ENCODE measurements around the gene KPNA5. TPM values are rescaled to one million over a fixed set of nuclear protein-coding genes. Genes with fewer than 3 reads are reported as not detected.

The KPNA5 gene
- total and polyA plus RNA-seq, 2 of the 13 experiments (the other 11 are each of a cell fraction or from before 2014, with no cell fraction given): 5.3 to 13.0 TPM

- TF ChIP-seq MZF1 (CRISPR knock-in tag; IDR thresholded peaks at IDR 0.05; ENCODE audit: borderline replicate concordance) (0 out of 2 replicates have a peak, but pooled peaks have one; percentile 33), USF2 (IDR thresholded peaks at IDR 0.05; ENCODE audit: low read depth, low read length) (no peak), USF2 (CRISPR knock-in tag; IDR thresholded peaks at IDR 0.05; ENCODE audit: borderline replicate concordance) (no peak), HOXA9 (CRISPR knock-in tag; IDR thresholded peaks at IDR 0.05; ENCODE audit: borderline replicate concordance) (no peak), ZNF180 (CRISPR knock-in tag; IDR thresholded peaks at IDR 0.05; ENCODE audit: borderline replicate concordance, low read depth) (no peak), ATF6 (CRISPR knock-in tag; conservative IDR thresholded peaks at IDR 0.05) (peak; percentile 56; the same call in 1 of the 2 replicates), AHDC1 (CRISPR knock-in tag; IDR thresholded peaks at IDR 0.05; ENCODE audit: borderline replicate concordance) (peak; percentile 56; the same call in 1 of the 2 replicates), ATF1 (CRISPR knock-in tag; IDR thresholded peaks at IDR 0.05) (no peak), NFYB (CRISPR knock-in tag; IDR thresholded peaks at IDR 0.05) (peak; percentile 35), MED8 (CRISPR knock-in tag; IDR thresholded peaks at IDR 0.05; ENCODE audit: insufficient replicate concordance) (peak; percentile 92), SRSF1 (optimal IDR thresholded peaks at IDR 0.05; ENCODE audit: low read depth, low read length) (peak; percentile 86), BCLAF1 (IDR thresholded peaks at IDR 0.05) (no peak), MAX (IDR thresholded peaks at IDR 0.05) (peak; percentile 85), TSC22D2 (CRISPR knock-in tag; IDR thresholded peaks at IDR 0.05; ENCODE audit: borderline replicate concordance) (peak; percentile 60), ZNF3 (CRISPR knock-in tag; IDR thresholded peaks at IDR 0.05) (0 out of 2 replicates have a peak, but pooled peaks have one; percentile 40)
Observed at GRCh38 chr6:116680880-116681672, at the start of gene KPNA5 (continued).
